CD4-positive, alpha-beta T cell treated with Interleukin-10 for 1 hour (primary cell): ENCODE measurements around the gene RCOR3.

Source experiments
- DNase-seq: peaks from one replicate; pipeline ENCODE4 v3.0.0-alpha.2; 2020

The RCOR3 gene

DNA sequence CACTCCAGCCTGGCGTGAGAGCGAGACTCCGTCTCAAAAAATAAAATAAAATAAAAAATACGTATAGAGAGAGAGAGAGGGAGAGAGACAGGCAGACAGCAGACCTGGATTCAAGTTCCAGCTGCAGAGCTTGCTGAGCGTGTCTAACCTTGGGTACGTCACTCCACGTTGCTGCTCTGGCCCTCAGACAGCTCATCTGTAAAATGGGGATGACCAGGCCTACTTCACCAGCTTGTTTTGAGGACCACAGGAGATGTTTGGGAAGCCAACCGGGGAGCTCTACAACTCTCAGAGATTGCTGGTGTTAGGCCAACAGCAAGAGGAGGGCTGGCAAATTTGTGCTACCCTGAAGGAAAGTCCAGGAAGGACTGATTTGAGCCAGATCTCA lies 67.0 kb downstream of the RCOR3 start:
- no peak for DNase-seq

DNA sequence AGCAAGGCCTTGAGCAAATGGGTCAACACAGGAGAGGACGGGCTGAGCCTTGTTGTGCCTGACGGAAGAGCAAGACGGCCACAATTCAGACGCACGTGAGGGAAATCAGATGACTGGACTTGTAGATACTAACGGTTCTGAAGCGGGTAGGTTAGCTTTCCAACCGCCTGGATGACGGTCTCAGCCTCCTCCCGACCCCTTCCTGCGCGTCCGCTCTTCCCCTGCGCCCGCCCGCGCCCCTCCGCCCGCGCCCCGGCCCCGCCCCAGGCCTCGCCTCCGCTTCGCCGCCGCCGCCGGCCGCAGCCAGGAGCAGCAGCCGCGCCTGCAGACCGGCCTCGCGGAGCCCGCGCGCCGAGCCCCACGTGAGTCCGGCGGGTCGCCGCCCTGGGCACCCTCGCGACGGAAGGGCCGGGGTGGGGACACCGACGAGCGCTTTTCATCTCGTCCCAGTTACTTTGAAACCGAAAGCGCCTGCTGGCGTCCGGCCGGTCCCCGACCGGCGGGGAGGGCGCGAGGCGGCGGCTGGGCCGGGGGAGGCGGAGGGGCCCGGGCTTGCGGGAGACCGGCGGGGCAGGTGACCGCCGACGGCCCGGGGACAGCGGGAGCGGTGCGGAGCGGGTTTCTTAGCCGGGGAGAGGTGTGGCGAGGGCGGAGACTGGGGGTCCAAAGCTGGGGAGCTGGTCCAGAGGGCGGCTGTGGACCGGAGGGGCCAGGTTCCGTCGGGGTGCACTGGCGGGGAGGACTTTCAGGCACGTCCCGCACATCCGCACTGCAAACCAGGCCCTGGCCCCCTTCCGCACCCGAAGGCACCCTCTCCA lies 67.6 kb downstream of the RCOR3 start, which contains the start of gene TRAF5:
Gene TRAF5 (plus strand): TSS at position 306 of the 818 bp plus-strand sequence. CDS start 26,407 bp downstream, outside the sequence.
- DNase-seq = peak; percentile 59

GRCh38 chr1:211327346-211327921 lies 68.3 kb downstream of the RCOR3 start:
- DNase-seq = peak; percentile 39

GRCh38 chr1:211328084-211328694 lies 69.0 kb downstream of the RCOR3 start:
- no peak for DNase-seq

DNA sequence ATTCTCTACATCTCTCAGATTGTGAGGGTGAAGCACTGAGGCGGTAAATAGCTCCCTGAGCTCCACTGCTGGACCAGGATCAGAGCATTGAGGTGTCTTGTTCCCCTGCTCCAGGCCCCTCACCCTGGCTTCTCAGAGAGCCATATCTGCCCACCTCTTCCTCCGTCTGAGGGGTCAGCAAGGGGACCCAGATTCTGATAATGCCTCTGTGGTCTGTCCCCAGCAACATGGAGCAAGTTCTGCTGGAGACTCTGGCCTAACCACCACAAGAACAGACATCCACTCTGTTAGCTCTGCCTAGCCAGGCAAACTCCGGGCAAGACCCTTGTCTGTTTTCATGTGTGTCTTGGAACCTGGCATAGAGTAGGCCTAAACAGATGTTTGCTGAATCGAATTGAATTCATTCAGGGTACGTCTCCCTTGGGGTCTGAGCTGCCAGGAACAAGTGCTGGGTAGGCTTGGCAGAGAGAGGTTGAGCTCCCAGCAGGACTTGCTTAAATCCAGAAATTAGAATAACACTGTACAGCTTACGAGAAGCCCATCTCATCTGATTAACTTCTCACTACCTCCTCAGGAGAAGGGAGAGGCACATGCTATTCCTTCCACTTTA lies 69.8 kb downstream of the RCOR3 start:
- no peak for DNase-seq

DNA sequence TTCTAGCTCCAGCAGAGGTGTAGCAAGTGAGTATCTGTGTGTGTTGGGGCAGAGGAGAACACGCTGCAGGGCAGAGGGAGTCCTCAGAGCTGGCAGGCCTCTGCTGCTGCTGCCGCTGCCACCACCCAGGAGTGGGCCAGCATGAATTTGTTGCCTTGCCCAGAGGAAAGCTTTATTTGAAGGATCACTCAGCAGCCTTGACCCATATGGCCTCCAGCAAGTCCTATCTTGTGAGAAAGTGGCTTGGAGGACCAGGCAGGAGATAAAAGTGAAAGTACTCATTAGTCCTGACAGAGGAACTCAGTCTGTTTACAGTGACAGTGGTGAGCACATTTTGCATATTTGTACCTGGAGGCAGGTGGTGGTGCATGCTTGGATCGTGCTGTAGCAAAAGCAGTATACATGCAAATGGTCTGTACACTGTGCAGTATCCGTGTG lies 70.6 kb downstream of the RCOR3 start:
- DNase-seq = no peak

- no peak for DNase-seq
These were observed 71.2 kb downstream of the RCOR3 start for GRCh38 chr1:211330282-211330936.

- no peak for DNase-seq
These were observed 72.0 kb downstream of the RCOR3 start for GRCh38 chr1:211331011-211331709.

GRCh38 chr1:211332036-211332616 lies 73.0 kb downstream of the RCOR3 start:
- DNase-seq = no peak

DNA sequence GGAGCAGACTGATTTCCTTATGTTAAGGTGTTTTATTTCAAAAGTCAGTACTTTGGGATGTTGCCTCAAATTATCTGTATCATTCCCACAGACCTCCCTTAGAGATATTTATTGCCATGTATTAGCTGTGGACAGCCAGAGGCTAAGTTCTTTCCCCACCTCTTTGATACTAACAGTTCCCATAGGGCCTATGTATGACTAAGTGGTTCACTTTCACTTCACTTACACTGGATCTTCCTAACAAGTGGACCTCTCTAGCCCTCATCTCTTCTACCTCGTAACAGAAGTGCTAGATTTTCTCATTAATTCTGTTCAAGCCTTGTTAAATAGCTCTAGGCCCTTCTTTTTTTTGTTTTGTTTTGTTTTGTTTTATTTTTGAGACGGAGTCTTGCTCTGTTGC lies 73.7 kb downstream of the RCOR3 start:
- DNase-seq = no peak

GRCh38 chr1:211333906-211334305 lies 74.7 kb downstream of the RCOR3 start:
- DNase-seq = no peak

DNA sequence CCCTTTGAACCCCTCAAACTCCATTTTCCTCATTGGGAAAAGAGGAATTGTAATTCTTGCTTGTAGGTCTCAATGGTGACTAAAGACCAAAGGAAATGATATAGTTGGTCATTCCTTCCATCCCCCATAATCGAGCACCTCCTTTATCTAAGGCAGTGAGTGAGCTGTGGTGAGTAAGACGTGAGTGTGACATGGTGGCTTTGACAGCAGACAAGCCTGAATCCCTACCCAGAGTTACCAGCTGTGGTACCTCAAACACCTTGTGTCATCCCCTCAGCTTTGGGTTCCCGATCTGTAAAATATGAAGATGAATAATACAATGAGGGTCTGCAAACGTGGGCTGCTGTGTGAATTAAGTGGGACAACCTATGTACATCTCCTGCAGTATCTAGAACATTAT lies 75.8 kb downstream of the RCOR3 start:
- no peak for DNase-seq

- peak; percentile 41 for DNase-seq
These were observed 76.5 kb downstream of the RCOR3 start for GRCh38 chr1:211335522-211336157.

DNA sequence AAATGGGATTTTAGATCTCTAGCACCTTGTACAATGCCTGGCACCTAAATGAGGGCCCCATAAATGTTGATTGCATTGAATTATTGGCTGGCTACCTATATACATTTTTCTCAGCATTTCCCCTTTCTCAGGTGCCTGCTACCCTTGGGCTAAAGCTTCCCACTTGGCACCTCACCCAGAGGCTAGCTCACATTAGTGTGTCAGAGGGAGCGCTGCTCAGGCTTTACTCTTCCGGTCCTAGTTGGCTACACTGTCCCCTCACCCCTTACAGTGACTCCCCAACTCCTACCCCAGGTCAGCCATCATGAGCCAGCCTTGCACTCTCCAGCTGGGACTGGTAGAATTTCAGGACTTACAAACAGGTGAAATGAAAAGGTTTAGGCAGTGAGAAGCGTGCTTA lies 77.0 kb downstream of the RCOR3 start:
- DNase-seq = no peak

DNA sequence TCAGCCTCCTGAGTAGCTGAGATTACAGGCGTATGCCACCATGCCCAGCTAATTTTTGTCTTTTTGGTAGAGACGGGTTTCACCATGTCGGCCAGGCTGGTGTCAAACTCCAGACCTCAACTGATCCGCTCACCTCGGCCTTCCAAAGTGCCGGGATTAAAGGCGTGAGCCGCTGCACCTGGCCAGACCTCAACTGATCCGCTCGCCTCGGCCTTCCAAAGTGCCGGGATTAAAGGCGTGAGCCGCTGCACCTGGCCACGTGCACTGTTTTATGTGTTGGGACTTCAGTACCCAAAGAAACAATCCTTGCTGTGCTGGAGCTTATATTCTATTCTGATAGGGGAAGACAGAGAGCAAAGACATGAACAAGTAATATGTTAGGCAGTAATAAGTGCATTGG lies 77.6 kb downstream of the RCOR3 start:
- DNase-seq = no peak

DNA sequence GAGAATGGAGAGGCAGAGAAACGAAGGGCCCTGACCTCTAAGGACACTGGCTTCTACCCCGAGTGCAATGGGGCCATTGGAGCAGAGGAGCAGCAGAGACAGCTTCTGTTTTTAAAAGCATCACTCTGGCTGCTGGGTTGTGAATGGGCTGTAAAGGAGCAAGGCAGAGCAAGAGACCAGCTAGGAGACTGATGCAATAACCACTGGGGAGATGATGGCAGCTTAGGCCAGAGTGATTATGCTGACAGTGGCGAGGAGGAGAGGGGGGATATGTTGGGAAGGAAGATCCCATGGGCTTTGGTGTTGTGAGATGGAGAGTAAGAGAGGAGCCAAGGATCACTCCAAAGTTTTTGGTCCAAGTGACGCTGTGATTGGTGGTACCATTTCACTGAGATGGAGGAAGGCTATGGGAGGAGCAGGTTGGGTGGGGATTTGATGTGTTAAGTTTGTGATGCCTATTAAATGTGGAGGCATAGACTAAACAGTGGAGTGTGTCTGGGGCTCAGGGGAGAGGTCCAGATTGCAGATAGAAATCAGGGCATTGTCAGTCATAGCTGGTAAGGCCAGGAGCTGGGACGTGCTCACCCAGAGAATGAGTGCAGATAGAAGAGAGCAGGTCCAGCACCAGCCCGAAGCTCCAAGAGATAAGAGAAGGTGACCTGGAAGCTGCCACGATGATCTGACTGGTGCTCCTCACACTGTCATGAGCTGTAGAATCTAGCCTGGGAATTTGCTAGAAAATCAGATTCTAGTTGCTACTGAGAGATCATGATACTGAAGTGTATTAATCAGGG lies 78.5 kb downstream of the RCOR3 start:
- no peak for DNase-seq

DNA sequence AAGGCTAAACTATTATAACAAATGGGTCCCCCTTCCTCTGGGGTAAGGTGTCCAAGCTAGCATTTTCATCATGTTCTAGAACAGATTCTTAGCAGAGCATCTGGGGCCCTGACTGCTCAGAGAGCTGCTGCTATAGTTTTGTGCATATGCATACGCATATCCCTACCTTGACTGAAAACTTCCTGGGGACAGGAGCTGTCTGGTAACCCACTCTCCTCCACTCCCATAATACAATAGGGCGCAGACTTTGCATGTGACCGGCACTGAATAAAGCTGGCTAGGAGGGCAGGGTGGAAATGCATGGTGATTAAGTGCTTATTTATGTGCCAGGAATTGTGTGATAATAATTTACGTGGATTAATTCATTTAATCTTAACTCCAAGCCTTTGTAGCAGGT lies 79.1 kb downstream of the RCOR3 start:
- DNase-seq = no peak

GRCh38 chr1:211339631-211340041 lies 80.5 kb downstream of the RCOR3 start:
- no peak for DNase-seq

DNA sequence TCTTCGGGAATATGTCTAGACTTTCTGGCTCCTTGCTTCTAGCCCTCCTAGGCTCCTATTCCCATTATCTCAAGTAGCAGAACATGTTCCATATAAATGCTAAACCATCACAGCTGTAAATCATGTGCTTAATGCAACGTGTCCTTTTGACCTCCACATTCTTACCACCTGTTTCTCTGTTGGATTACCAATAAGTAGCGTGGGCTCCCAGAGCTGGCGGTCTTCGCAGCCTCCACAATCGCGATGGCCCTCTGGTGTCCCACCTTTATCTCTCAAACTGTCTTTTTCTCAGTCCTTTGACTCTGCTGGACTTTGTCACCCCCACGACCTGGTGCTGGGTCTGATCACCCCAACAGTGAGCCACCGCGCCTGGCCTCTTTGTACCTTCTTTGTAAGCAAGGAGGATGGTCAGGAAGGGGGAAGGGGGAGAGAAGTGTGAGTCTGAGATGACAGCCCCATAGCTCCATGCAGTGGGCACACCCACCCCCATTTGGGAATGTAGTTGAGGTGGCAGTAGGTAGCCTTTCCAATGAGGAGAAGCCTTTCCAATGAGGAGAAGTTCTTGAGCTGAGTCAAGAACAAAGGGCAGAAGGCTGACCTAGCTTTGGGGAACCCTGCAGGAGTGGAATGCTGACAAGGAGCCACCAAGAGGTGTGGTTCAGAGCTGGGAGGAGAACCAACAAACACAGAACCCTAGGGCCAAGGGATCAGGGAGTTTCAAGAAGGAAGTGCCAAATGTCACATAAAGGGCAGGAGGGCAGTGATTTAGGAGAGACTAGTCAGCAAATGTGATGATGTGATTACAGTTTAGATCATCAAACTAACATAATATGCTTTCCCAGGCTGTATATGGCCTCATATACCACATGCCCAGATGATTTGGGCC lies 81.7 kb downstream of the RCOR3 start:
- DNase-seq = no peak

GRCh38 chr1:211341999-211342398 lies 82.8 kb downstream of the RCOR3 start:
- DNase-seq = no peak
